ENCODE measurements around the gene LAMP1.
"Not testable (repeated sequence)": the region's sequence is repeated elsewhere in the genome, so short reads cannot be mapped to it uniquely, and the experiment has no call there.

Gene LAMP1

DNA sequence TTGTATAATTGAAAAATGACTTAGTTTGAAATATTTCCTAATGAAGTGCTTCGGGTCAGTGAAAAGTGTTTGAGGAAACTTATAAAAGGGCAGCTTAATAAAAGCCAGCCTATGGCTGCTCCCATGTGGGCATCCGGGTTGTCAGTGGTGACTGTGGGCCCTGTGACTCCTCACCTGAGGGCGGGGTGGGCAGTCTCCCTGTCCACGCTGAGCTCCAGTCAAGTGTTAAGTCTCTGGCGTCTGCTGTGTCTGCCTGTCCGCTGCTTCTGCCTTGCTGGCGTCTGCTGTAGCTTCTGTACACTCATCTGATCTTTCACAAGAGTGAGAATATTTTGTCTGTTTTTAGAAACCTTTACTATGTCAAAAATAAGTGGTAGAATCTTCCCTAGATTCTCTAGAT, 7.1 kb downstream of the LAMP1 start:
- H3K27ac ChIP-seq (ENCODE audit: poor library complexity, severe bottlenecking), result peak overlapping the region; percentile 23
- H3K27me3 ChIP-seq (ENCODE audit: insufficient read depth, poor library complexity, severe bottlenecking), result no peaks in the 10 kb centered on the region
- H3K36me3 ChIP-seq (ENCODE audit: low read depth), result peaks cover 13% of the 10 kb centered on the region
- H3K9me3 ChIP-seq (ENCODE audit: severe bottlenecking), result no peaks in the 10 kb centered on the region
- no peak for DNase-seq (ENCODE audit: low spot score)
- TF ChIP-seq, protein P1, sequence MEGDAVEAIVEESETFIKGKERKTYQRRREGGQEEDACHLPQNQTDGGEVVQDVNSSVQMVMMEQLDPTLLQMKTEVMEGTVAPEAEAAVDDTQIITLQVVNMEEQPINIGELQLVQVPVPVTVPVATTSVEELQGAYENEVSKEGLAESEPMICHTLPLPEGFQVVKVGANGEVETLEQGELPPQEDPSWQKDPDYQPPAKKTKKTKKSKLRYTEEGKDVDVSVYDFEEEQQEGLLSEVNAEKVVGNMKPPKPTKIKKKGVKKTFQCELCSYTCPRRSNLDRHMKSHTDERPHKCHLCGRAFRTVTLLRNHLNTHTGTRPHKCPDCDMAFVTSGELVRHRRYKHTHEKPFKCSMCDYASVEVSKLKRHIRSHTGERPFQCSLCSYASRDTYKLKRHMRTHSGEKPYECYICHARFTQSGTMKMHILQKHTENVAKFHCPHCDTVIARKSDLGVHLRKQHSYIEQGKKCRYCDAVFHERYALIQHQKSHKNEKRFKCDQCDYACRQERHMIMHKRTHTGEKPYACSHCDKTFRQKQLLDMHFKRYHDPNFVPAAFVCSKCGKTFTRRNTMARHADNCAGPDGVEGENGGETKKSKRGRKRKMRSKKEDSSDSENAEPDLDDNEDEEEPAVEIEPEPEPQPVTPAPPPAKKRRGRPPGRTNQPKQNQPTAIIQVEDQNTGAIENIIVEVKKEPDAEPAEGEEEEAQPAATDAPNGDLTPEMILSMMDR (IDR thresholded peaks at IDR 0.05; ENCODE audit: poor library complexity, severe bottlenecking), result no peak
- H3K4me1 ChIP-seq (ENCODE audit: insufficient read depth, poor library complexity, severe bottlenecking), result peaks cover 15% of the 10 kb centered on the region
- no peak overlapping the region for H3K4me3 ChIP-seq (ENCODE audit: severe bottlenecking)
- ATAC-seq (ENCODE audit: low read depth), result no peak

DNA sequence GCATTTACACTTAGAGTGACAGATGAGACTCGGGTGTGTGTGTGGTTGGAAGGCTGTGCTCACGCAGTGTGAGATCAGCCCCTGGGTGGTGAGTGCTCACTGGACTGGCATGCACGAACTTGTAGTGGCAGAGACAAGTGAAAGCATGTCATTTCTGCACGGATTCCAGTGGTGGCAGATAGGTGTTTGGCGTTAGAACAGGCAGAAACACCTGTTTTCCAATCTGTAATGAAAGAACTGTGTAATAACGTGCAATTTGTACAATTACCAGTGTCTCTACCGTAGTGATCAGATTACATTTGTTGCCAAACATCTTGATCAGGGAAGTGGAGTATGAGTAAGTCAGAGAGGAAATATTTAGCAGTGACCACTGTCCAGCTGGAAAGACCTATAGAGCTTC, 8.2 kb downstream of the LAMP1 start:
- TF ChIP-seq, protein P1 (IDR thresholded peaks at IDR 0.05; ENCODE audit: poor library complexity, severe bottlenecking), result no peak
- DNase-seq (ENCODE audit: low spot score) (no peak), ATAC-seq (ENCODE audit: low read depth) (peak; percentile 97)
- Histone ChIP-seq H3K27ac (ENCODE audit: poor library complexity, severe bottlenecking) (peak overlapping the region; percentile 23), H3K36me3 (ENCODE audit: low read depth) (peaks cover 23% of the 10 kb centered on the region), H3K4me1 (ENCODE audit: insufficient read depth, poor library complexity, severe bottlenecking) (peaks cover 15% of the 10 kb centered on the region), H3K27me3 (ENCODE audit: insufficient read depth, poor library complexity, severe bottlenecking) (no peaks in the 10 kb centered on the region), H3K4me3 (ENCODE audit: severe bottlenecking) (no peak overlapping the region), H3K9me3 (ENCODE audit: severe bottlenecking) (no peaks in the 10 kb centered on the region)

DNA sequence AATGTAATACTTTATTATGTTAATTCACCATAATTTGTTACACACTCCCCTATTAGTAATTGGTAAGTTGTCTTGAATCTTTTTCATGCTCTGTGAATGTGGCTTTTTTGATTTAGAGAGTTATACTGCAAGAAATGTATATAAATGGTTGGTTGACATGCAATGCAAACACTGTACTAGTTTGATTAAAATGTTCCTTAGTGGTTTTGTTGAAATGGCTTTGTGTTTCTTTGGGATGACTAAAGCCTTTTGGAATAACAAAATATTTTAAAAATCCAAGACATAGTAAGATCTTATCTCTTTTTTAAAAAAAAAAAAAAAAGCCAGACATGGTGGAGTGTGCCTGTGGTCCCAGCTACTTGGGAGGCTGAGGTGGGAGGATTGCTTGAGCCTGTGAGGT, 10.5 kb downstream of the LAMP1 start:
- DNase-seq (ENCODE audit: low spot score), result no peak
- Histone ChIP-seq H3K27me3 (ENCODE audit: insufficient read depth, poor library complexity, severe bottlenecking) (no peaks in the 10 kb centered on the region), H3K36me3 (ENCODE audit: low read depth) (peaks cover 34% of the 10 kb centered on the region), H3K4me3 (ENCODE audit: severe bottlenecking) (no peak overlapping the region), H3K27ac (ENCODE audit: poor library complexity, severe bottlenecking) (no peak overlapping the region), H3K4me1 (ENCODE audit: insufficient read depth, poor library complexity, severe bottlenecking) (peaks cover 15% of the 10 kb centered on the region), H3K9me3 (ENCODE audit: severe bottlenecking) (no peaks in the 10 kb centered on the region)
- TF ChIP-seq, protein P1 (IDR thresholded peaks at IDR 0.05; ENCODE audit: poor library complexity, severe bottlenecking), result no peak
- ATAC-seq (ENCODE audit: low read depth), result no peak

DNA sequence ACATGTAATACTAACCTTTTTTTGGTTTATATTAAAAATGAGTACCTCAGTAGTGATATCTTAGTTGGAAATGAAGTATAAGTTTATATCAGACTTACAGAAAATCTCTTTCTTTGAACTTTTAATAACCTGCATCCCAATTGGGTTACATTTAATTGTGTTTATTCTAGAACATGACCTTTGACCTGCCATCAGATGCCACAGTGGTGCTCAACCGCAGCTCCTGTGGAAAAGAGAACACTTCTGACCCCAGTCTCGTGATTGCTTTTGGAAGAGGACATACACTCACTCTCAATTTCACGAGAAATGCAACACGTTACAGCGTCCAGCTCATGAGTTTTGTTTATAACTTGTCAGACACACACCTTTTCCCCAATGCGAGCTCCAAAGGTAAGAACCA, 12.4 kb downstream of the LAMP1 start:
- H3K9me3 ChIP-seq (ENCODE audit: severe bottlenecking), result no peaks in the 10 kb centered on the region
- no peaks in the 10 kb centered on the region for H3K27me3 ChIP-seq (ENCODE audit: insufficient read depth, poor library complexity, severe bottlenecking)
- DNase-seq (ENCODE audit: low spot score) (no peak), ATAC-seq (ENCODE audit: low read depth) (no peak)
- no peak overlapping the region for H3K4me3 ChIP-seq (ENCODE audit: severe bottlenecking)
- H3K27ac ChIP-seq (ENCODE audit: poor library complexity, severe bottlenecking), result no peak overlapping the region
- H3K36me3 ChIP-seq (ENCODE audit: low read depth), result peaks cover 40% of the 10 kb centered on the region
- TF ChIP-seq, protein P1 (IDR thresholded peaks at IDR 0.05; ENCODE audit: poor library complexity, severe bottlenecking), result no peak
- H3K4me1 ChIP-seq (ENCODE audit: insufficient read depth, poor library complexity, severe bottlenecking), result peaks cover 15% of the 10 kb centered on the region

DNA sequence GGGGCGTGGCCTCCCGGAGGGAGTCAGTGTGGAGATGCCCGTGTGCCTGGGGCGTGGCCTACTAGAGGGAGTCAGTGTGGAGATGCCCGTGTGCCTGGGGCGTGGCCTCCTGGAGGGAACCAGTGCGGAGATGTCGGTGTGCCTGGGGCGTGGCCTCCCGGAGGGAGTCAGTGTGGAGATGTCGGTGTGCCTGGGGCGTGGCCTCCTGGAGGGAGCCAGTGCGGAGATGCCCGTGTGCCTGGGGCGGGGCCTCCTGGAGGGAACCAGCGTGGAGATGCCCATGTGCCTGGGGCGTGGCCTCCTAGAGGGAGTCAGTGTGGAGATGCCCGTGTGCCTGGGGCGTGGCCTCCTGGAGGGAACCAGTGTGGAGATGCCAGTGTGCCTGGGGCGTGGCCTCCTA, 17.1 kb downstream of the LAMP1 start:
- not testable (repeated sequence) for H3K4me3 ChIP-seq (ENCODE audit: severe bottlenecking); DNase-seq (ENCODE audit: low spot score); ATAC-seq (ENCODE audit: low read depth); H3K27ac ChIP-seq (ENCODE audit: poor library complexity, severe bottlenecking); H3K4me1 ChIP-seq (ENCODE audit: insufficient read depth, poor library complexity, severe bottlenecking); H3K9me3 ChIP-seq (ENCODE audit: severe bottlenecking); H3K27me3 ChIP-seq (ENCODE audit: insufficient read depth, poor library complexity, severe bottlenecking)
- H3K36me3 ChIP-seq (ENCODE audit: low read depth), result peaks cover 27% of the 10 kb centered on the region

DNA sequence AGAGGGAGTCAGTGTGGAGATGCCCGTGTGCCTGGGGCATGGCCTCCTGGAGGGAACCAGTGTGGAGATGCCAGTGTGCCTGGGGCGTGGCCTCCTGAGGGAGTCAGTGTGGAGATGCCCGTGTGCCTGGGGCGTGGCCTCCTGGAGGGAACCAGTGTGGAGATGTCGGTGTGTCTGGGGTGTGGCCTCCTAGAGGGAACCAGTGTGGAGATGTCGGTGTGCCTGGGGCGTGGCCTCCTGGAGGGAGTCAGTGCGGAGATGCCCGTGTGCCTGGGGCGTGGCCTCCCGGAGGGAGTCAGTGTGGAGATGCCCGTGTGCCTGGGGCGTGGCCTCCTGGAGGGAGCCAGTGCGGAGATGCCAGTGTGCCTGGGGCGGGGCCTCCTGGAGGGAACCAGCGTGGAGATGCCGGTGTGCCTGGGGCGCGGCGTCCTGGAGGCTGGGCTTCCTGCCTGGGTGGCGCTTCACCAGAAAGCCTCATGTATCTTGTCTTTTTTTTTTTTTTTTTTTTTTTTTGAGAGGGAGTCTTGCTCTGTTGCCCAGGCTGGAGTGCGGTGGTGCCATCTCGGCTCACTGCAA, 17.9 kb downstream of the LAMP1 start:
- not testable (repeated sequence) for DNase-seq (ENCODE audit: low spot score); H3K9me3 ChIP-seq (ENCODE audit: severe bottlenecking); ATAC-seq (ENCODE audit: low read depth); H3K27ac ChIP-seq (ENCODE audit: poor library complexity, severe bottlenecking); H3K4me1 ChIP-seq (ENCODE audit: insufficient read depth, poor library complexity, severe bottlenecking); H3K4me3 ChIP-seq (ENCODE audit: severe bottlenecking); H3K27me3 ChIP-seq (ENCODE audit: insufficient read depth, poor library complexity, severe bottlenecking)
- H3K36me3 ChIP-seq (ENCODE audit: low read depth), result peaks cover 26% of the 10 kb centered on the region
